Ectodermal cell (in vitro differentiated cells): Measurements from ENCODE around the gene TBC1D13.
"Not testable (repeated sequence)": the region's sequence is repeated elsewhere in the genome, so short reads cannot be mapped to it uniquely, and the experiment has no call there.

Source experiments
- H3K27ac ChIP-seq: 2 replicates; pipeline ENCODE4 v1.7.0; 2013; ENCODE audit warnings: mild to moderate bottlenecking, low read depth, low read length; ENCODE audit not compliant: insufficient read depth, poor library complexity, severe bottlenecking
- H3K27me3 ChIP-seq: 2 replicates; pipeline ENCODE4 v1.7.0; 2013; ENCODE audit warnings: mild to moderate bottlenecking, low read length; ENCODE audit not compliant: insufficient read depth, control insufficient read depth, poor library complexity, severe bottlenecking
- H3K36me3 ChIP-seq: one replicate; pipeline ENCODE4 v1.7.0; 2013; ENCODE audit warnings: low read length; ENCODE audit not compliant: control insufficient read depth, insufficient read depth
- H3K4me1 ChIP-seq: one replicate; pipeline ENCODE4 v1.7.0; 2013; ENCODE audit warnings: low read length; ENCODE audit not compliant: control insufficient read depth, insufficient read depth
- H3K4me3 ChIP-seq: 2 replicates; pipeline ENCODE4 v1.7.0; 2013; ENCODE audit warnings: low read depth, low read length, control low read depth; ENCODE audit not compliant: insufficient read depth
- H3K9me3 ChIP-seq: 2 replicates; pipeline ENCODE4 v1.7.0; 2013; ENCODE audit warnings: mild to moderate bottlenecking, low read length, moderate library complexity; ENCODE audit not compliant: control insufficient read depth
- WGBS, 2 experiments: methylation state at CpG; one replicate each; pipeline ENCODE4 v1.1.7; 2013; ENCODE audit warnings: missing lambda C conversion rate in 2 of 2; 5-methylcytosine and 5-hydroxymethylcytosine counted together

Gene TBC1D13

GRCh38 chr9:128782669-128783068, 4.4 kb upstream of the TBC1D13 start:
- 85 to 86% methylated on average over 1 of the region's 1 CpG for WGBS, 2 experiments
- no peak overlapping the region for H3K27ac ChIP-seq
- no peaks in the 10 kb centered on the region for H3K9me3 ChIP-seq
- H3K36me3 ChIP-seq: no peaks in the 10 kb centered on the region
- H3K27me3 ChIP-seq: no peaks in the 10 kb centered on the region
- H3K4me3 ChIP-seq: no peak overlapping the region
- H3K4me1 ChIP-seq: no peaks in the 10 kb centered on the region

DNA sequence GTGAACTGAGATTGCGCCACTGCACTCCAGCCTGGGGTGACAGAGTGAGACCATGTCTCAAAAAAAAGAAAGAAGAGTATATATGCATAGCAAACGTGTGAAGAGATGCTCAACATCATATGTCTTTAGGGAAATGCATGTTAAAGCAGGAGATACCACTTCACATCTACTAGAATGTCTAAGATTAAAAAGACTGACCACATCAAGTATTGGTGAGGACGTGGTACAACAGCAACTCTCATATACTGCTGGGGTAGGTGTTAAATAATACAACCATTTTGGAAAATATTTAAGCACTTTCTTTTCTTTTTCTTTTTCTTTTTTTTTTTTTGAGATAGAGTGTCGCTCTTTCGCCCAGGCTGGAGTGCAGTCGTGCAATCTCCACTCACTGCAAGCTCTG, 1.6 kb upstream of the TBC1D13 start:
- H3K27me3 ChIP-seq: no peaks in the 10 kb centered on the region
- H3K27ac ChIP-seq: no peak overlapping the region
- no peaks in the 10 kb centered on the region for H3K9me3 ChIP-seq
- no peaks in the 10 kb centered on the region for H3K4me1 ChIP-seq
- no peaks in the 10 kb centered on the region for H3K36me3 ChIP-seq
- H3K4me3 ChIP-seq: no peak overlapping the region
- 92 to 98% methylated on average over 4 to 5 of the region's 6 CpGs for WGBS, 2 experiments

GRCh38 chr9:128787659-128788058, 606 bp downstream of the TBC1D13 start:
- WGBS, 2 experiments: 22 to 23% methylated on average over 6 of the region's 7 CpGs
- Histone ChIP-seq H3K36me3 (peaks cover 3% of the 10 kb centered on the region), H3K27me3 (no peaks in the 10 kb centered on the region), H3K4me1 (no peaks in the 10 kb centered on the region), H3K9me3 (no peaks in the 10 kb centered on the region), H3K27ac (no peak overlapping the region), H3K4me3 (peak overlapping the region; percentile 89)

GRCh38 chr9:128788445-128788844, 1.4 kb downstream of the TBC1D13 start:
- Histone ChIP-seq H3K4me1 (no peaks in the 10 kb centered on the region), H3K4me3 (peak overlapping the region; percentile 89), H3K27me3 (no peaks in the 10 kb centered on the region), H3K9me3 (no peaks in the 10 kb centered on the region), H3K27ac (no peak overlapping the region), H3K36me3 (peaks cover 5% of the 10 kb centered on the region)
- 89 to 97% methylated on average over 1 of the region's 1 CpG for WGBS, 2 experiments

DNA sequence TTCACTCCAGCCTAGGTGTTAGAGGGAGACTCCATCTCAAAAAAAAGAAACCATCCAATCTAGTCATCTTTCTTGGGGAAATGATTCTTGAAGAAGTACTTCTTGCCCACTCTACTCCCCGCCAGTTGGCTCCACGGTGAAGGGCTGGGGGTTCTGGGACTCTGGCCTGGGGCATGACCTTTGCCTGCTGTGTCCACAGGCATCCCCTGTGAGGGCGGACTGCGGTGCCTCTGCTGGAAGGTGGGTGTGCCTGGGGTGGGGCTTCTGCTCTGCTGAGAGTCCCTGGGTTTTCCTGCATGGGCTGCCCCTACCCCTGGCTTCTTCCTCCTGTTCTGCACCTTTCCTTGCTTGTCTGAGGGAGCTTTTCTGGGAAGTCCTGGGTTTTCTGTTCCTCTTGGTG, 3.5 kb downstream of the TBC1D13 start:
- Histone ChIP-seq H3K9me3 (no peaks in the 10 kb centered on the region), H3K27me3 (no peaks in the 10 kb centered on the region), H3K27ac (no peak overlapping the region), H3K4me3 (no peak overlapping the region), H3K4me1 (no peaks in the 10 kb centered on the region), H3K36me3 (peaks cover 10% of the 10 kb centered on the region)
- 90 to 94% methylated on average over 4 of the region's 4 CpGs for WGBS, 2 experiments

DNA sequence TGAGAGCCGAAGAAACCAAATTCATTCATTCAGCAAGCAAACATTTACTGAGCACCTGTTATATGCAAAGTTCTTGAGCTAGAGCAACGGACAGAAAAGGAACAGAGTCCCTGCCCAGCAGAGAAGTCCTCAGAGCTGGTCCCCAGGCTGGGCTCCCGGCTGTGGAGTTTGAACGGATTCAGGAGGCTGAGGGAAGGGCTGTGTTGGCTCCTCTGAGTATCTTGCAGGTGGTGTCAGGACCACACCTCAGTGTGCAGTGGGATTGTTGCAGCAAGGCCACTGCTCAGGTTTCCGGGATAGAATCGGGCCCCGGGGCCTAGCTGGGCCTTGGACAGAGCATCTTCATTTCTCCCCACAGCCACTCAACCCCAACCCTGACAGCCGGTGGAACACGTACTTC, 5.1 kb downstream of the TBC1D13 start:
- Histone ChIP-seq H3K36me3 (peaks cover 16% of the 10 kb centered on the region), H3K9me3 (no peaks in the 10 kb centered on the region), H3K4me3 (no peak overlapping the region), H3K27me3 (no peaks in the 10 kb centered on the region), H3K4me1 (no peaks in the 10 kb centered on the region), H3K27ac (no peak overlapping the region)
- 92 to 95% methylated on average over 9 of the region's 9 CpGs for WGBS, 2 experiments

GRCh38 chr9:128792978-128793686, 6.1 kb downstream of the TBC1D13 start:
- Histone ChIP-seq H3K4me1 (no peaks in the 10 kb centered on the region), H3K27ac (no peak overlapping the region), H3K27me3 (no peaks in the 10 kb centered on the region), H3K9me3 (no peaks in the 10 kb centered on the region), H3K4me3 (no peak overlapping the region), H3K36me3 (peaks cover 17% of the 10 kb centered on the region)
- whole genome bisulfite sequencing, 2 experiments: 91 to 95% methylated on average over 8 of the region's 8 CpGs

- not testable (repeated sequence) for H3K4me1 ChIP-seq, H3K9me3 ChIP-seq, H3K27me3 ChIP-seq, H3K27ac ChIP-seq, H3K4me3 ChIP-seq
- H3K36me3 ChIP-seq: peaks cover 22% of the 10 kb centered on the region
- WGBS, 2 experiments: 42 to 47% methylated on average over 2 of the region's 2 CpGs
Measured at GRCh38 chr9:128794961-128795360, 7.9 kb downstream of the TBC1D13 start.

DNA sequence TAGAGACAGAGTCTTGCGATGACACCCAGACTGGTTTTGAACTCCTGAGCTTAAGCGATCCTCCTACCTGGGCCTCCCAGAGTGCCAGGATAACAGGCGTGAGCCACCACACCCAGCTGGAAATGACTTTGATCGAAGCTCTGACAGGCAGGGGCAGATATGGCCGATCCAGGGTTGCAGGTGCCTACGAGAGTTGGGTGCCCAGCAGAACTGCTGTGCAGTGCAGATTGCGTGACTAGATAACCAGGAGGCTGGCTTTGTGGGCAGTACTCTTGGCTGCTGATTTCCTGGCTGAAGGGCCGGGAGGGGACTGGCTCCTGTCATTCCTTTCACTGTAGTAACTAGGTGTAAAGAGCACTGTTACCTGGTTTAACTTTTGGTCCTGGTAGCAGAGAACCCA, 11.8 kb downstream of the TBC1D13 start:
- no peak overlapping the region for H3K4me3 ChIP-seq
- H3K27ac ChIP-seq: no peak overlapping the region
- H3K27me3 ChIP-seq: no peaks in the 10 kb centered on the region
- H3K36me3 ChIP-seq: peaks cover 12% of the 10 kb centered on the region
- H3K9me3 ChIP-seq: no peaks in the 10 kb centered on the region
- 87 to 88% methylated on average over 8 of the region's 8 CpGs for WGBS, 2 experiments
- H3K4me1 ChIP-seq: no peaks in the 10 kb centered on the region

- Histone ChIP-seq H3K9me3 (no peaks in the 10 kb centered on the region), H3K27ac (no peak overlapping the region), H3K36me3 (peaks cover 11% of the 10 kb centered on the region), H3K4me3 (no peak overlapping the region), H3K4me1 (no peaks in the 10 kb centered on the region), H3K27me3 (no peaks in the 10 kb centered on the region)
- 92 to 96% methylated on average over 7 of the region's 7 CpGs for WGBS, 2 experiments
Measured at GRCh38 chr9:128800061-128800460, 13.0 kb downstream of the TBC1D13 start.

DNA sequence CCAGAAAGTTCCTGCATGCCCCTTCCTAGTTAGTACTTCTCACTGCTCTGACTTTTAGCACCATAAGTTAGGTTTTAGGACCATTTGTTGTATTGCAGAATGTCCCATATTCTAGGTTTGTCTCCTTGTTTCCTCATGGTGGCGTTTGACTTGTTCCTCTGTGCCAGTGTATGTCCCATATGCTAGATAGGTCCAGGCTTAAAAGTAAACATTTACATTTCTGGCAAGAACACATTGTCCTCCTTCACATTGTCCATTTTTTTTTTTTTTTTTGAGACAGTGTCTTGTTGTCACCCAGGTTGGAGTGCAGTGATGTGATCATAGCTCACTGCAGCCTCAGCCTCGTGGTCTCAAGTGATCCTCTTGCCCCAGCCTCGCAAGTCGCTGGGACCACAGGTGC, 15.4 kb downstream of the TBC1D13 start:
- Histone ChIP-seq H3K4me1 (no peaks in the 10 kb centered on the region), H3K27me3 (no peaks in the 10 kb centered on the region), H3K9me3 (no peaks in the 10 kb centered on the region), H3K36me3 (peaks cover 21% of the 10 kb centered on the region), H3K27ac (no peak overlapping the region), H3K4me3 (no peak overlapping the region)
- 89 to 95% methylated on average over 4 of the region's 4 CpGs for WGBS, 2 experiments
